K562 (cell line): Measurements from ENCODE around the gene SLC19A1. TPM values are rescaled to one million over a fixed set of nuclear protein-coding genes. Genes with fewer than 3 reads are reported as not detected.

Experiments used
- ATAC-seq: fragments of 200-7000 bp; cut with Tn5 transposase; 3 replicates; pipeline ENCODE4 v1.9.1; 2020; ENCODE audit warnings: moderate library complexity
- BruUV-seq: library from RNA; stranded (reverse); fragments of 400-500 nt; replicated peaks from 2 replicates; lab custom pipeline; 2021; lab: Mats Ljungman, UMichigan
- CTCF ChIA-PET: fragments of 300-600 bp; formaldehyde crosslinking; extraction: SDS; loops from one replicate; lab custom pipeline; 2021; ENCODE audit warnings: low intra/inter-chr PET ratio; lab: Yijun Ruan, JAX
- POLR2A ChIA-PET: fragments of 300-600, 350-650 bp; sonication (Branson Sonifier 250); formaldehyde crosslinking; extraction: SDS; loops from one replicate; lab custom pipeline; 2021; ENCODE audit warnings: antibody characterized with exemption, inconsistent platforms; lab: Yijun Ruan, JAX
- DNase-seq, 4 experiments: peaks; one replicate each; pipeline versions ENCODE4 v3.0.0 to v3.0.0-alpha.2; 2011 to 2018; ENCODE audit warnings: low spot score in 3 of 4, mixed read lengths in 3 of 4; ENCODE audit errors: extremely low read depth in 1 of 4
- FAIRE-seq: peaks from 2 replicates; lab custom pipeline; 2011; peaks lifted over from hg19 to GRCh38; lab: Jason Lieb, UNC
- H2AFZ ChIP-seq: 2 replicates; pipeline ENCODE4 v1.6.0; 2011; ENCODE audit warnings: low read depth, low read length, control low read depth, inconsistent platforms
- H3K27ac ChIP-seq: fragments of 200-600 bp; 3 replicates; pipeline ENCODE4 v1.8.0; 2011; ENCODE audit warnings: low read depth, mild to moderate bottlenecking, control low read depth, inconsistent platforms, low read length, moderate library complexity, mixed read lengths; ENCODE audit errors: extremely low read depth
- H3K27me3 ChIP-seq, 2 experiments: fragments of 300-600 bp in 1 of 2; 2 replicates in 1 of 2; 3 replicates in 1 of 2; pipeline versions ENCODE4 v1.6.0 to v1.8.0; 2011; ENCODE audit warnings: inconsistent platforms in 2 of 2, low read length in 2 of 2, mild to moderate bottlenecking in 1 of 2, mixed read lengths in 1 of 2, moderate library complexity in 1 of 2; ENCODE audit not compliant: control insufficient read depth in 2 of 2, insufficient read depth in 2 of 2
- H3K36me3 ChIP-seq: fragments of 300-600 bp; 3 replicates; pipeline ENCODE4 v1.8.0; 2011; ENCODE audit warnings: mild to moderate bottlenecking, low read length, inconsistent platforms; ENCODE audit not compliant: control insufficient read depth, insufficient read depth
- H3K4me1 ChIP-seq, 2 experiments: fragments of 200-600 bp in 1 of 2; replicated peaks in 1 of 2; 2 replicates in 1 of 2; 3 replicates in 1 of 2; pipeline versions ENCODE4 v1.5.1 to v1.8.0; 2011; ENCODE audit warnings: inconsistent platforms in 2 of 2, low read length in 2 of 2, mild to moderate bottlenecking in 1 of 2, mixed read lengths in 1 of 2, moderate library complexity in 1 of 2; ENCODE audit not compliant: control insufficient read depth in 2 of 2, insufficient read depth in 2 of 2
- H3K4me2 ChIP-seq: 2 replicates; pipeline ENCODE4 v1.6.1; 2011; ENCODE audit warnings: low read length, control low read depth, inconsistent platforms, mixed read lengths; ENCODE audit not compliant: insufficient read depth
- H3K4me3 ChIP-seq: fragments of 200-600 bp; sonication (generic), shearing (Covaris generic); 2 replicates; pipeline ENCODE4 v1.5.1; 2016; ENCODE audit warnings: control low read depth, inconsistent platforms
- H3K79me2 ChIP-seq: fragments of 200-600 bp; 3 replicates; pipeline ENCODE4 v1.8.0; 2011; ENCODE audit warnings: low read length, inconsistent platforms; ENCODE audit not compliant: control insufficient read depth, insufficient read depth
- H3K9ac ChIP-seq, 2 experiments: 2 replicates each; pipeline versions ENCODE4 v1.6.0 to v1.6.1; 2011; ENCODE audit warnings: low read depth in 2 of 2, low read length in 2 of 2, control low read depth in 1 of 2, inconsistent platforms in 1 of 2, mild to moderate bottlenecking in 1 of 2, mixed read lengths in 1 of 2; ENCODE audit not compliant: insufficient read depth in 1 of 2
- H3K9me1 ChIP-seq: one replicate; pipeline ENCODE4 v1.6.0; 2011; ENCODE audit warnings: inconsistent platforms, mild to moderate bottlenecking, low read length, moderate library complexity; ENCODE audit not compliant: control insufficient read depth, insufficient read depth
- H3K9me3 ChIP-seq: replicated peaks from 2 replicates; pipeline ENCODE4 v1.5.1; 2011; ENCODE audit warnings: low read depth, low read length, inconsistent platforms; ENCODE audit not compliant: control insufficient read depth, insufficient read depth
- H4K20me1 ChIP-seq: replicated peaks from 2 replicates; pipeline ENCODE4 v1.6.1; 2011; ENCODE audit warnings: low read length, inconsistent platforms, mixed read lengths; ENCODE audit not compliant: control insufficient read depth, insufficient read depth
- PHF8 ChIP-seq: fragments of 200-600 bp; sonication (generic); IDR thresholded peaks from 2 replicates; pipeline ENCODE4 v1.6.1; 2012; ENCODE audit warnings: mixed run types, mild to moderate bottlenecking, inconsistent platforms, low read length, moderate library complexity, borderline replicate concordance
- POLR2G ChIP-seq: fragments of 200-400 bp; formaldehyde crosslinking; IDR thresholded peaks from 2 replicates; pipeline ENCODE4 v1.6.1; 2017; ENCODE audit warnings: low read depth, mild to moderate bottlenecking, antibody characterized with exemption, low read length, moderate library complexity
- TBP ChIP-seq: optimal IDR thresholded peaks from 2 replicates; pipeline ENCODE3; 2011; ENCODE audit warnings: low read depth, low read length, improper control_type of control experiment
- TCFL5 ChIP-seq: fragments of 250-450 bp; sonication (Bioruptor Pico); conservative IDR thresholded peaks from 2 replicates; pipeline ENCODE4 v1.6.1; 2021; ENCODE audit warnings: mild to moderate bottlenecking, moderate library complexity, matching md5 sums
- ZNF124 ChIP-seq: sonication (generic); formaldehyde crosslinking; IDR thresholded peaks from 2 replicates; pipeline ENCODE4 v1.8.1; 2022; ENCODE audit warnings: missing genetic modification reagents
- WGBS: fragments of 100-300 bp; shearing (Covaris generic); methylation state at CpG from one replicate; pipeline ENCODE4 v1.1.6; 2016; ENCODE audit warnings: low coverage, mixed read lengths; ENCODE audit not compliant: insufficient coverage; ENCODE audit errors: missing lambda C conversion rate; 5-methylcytosine and 5-hydroxymethylcytosine counted together
- in situ Hi-C: fragments of 300-500 bp; cut with MboI; formaldehyde crosslinking; loops from 4 replicates; pipeline ENCODE4 v1.15.0; 2018; ENCODE audit warnings: inconsistent platforms, mixed read lengths
- intact Hi-C: fragments of 100-400 bp; cut with micrococcal nuclease; formaldehyde crosslinking; loops from 2 replicates; pipeline ENCODE4 v1.14.2; 2022
- polyA plus RNA-seq, 8 experiments: library from polyadenylated mRNA; depleted of rRNA in 4 of 8; stranded (reverse) in 5 of 8; unstranded in 3 of 8; fragments of >200 nt; fragmentation: Nextera tagmentation in 2 of 8; fragmentation: Illumina TruSeq in 1 of 8; extraction: Ambion mirVana in 2 of 8; extraction: Trizol in 1 of 8; gene quantifications; 2 replicates each; pipeline versions ENCODE4 v1.2.1 to v1.2.3, GENCODE V29; 2011 to 2014; ENCODE audit warnings: inconsistent platforms in 1 of 8, missing spikeins in 1 of 8
- total RNA-seq, 7 experiments: library from RNA; depleted of rRNA in 6 of 7; stranded (reverse); fragments of >200 nt in 6 of 7; fragmentation: Illumina TruSeq in 2 of 7; extraction: Trizol in 2 of 7; gene quantifications; 2 replicates each; pipeline versions ENCODE4 v1.2.1 to v1.2.3, GENCODE V29; 2011 to 2021; ENCODE audit warnings: low replicate concordance in 1 of 7

Gene SLC19A1
- total and polyA plus RNA-seq, 9 of the 15 experiments (the other 6 are each of a cell fraction or from before 2014, with no cell fraction given), result 0.65 to 88.7 (median 12.0) TPM

DNA sequence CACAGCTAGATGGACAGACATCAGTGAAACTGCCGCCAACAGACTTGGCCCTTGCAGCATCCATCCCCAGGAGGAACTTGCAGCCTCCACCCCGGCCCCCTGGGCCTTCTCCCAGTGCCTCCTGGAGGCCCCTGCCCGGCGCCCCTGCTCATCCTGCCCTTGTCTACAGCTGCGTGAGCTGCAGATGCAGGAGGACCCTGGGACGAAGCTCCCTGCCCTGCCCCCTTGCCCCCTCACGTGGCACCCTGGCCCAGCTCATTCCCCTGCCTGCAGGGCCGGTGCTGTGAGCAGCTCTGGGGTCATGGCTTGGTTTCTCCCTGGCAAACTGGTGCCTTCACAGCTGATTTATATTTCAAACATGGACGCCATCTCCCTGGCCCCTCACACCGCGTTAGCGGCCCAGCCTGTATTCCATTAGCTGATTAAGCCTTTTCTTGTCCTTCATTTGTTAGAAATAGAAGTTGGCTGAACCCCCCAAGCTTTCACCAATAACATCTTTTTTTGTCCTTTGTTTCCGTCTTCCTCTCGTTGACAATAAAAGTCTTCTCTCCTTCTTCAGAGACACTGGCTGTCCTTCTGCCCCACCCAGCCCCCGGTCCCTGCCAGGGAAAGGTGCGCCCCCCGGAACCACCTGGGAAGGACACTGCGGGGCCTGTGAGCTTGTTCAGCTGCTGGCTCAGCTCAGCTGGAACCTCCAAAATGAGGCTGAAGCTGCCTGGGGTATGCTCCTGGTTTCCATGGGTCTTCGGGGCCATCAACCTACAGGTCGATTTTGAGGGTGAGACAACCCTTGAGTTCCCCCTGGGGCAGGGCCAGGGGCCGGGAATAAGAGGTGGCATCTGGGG lies 34.0 kb upstream of the SLC19A1 start (continued):
- TF ChIP-seq TCFL5 (no peak), PHF8 (no peak)
- TF ChIP-seq, all 486 proteins: peak for 0

GRCh38 chr21:45575304-45575992 lies 33.2 kb upstream of the SLC19A1 start:
- WGBS, result 7% methylated on average over 25 of the region's 26 CpGs
- Histone ChIP-seq H3K4me3 (no peak overlapping the region), H3K4me1 (peaks cover 0 to 29% of the 10 kb centered on the region in 2 experiments; a peak in 2 of 5 replicates), H3K9ac (no peak overlapping the region), H3K27ac (no peak overlapping the region), H3K79me2 (no peaks in the 10 kb centered on the region), H3K9me1 (no peaks in the 10 kb centered on the region), H3K36me3 (no peaks in the 10 kb centered on the region)
- BruUV-seq, result no TSS peak
- CTCF ChIA-PET, result no interaction called here
- intact Hi-C loops, result no loop called here
- TF ChIP-seq ZNF124 (CRISPR knock-in tag), result no peak
- TF ChIP-seq TBP, result no peak
- TF ChIP-seq POLR2G, result no peak
- TF ChIP-seq, all 486 proteins: peak for 0
- DNase-seq (no peak), ATAC-seq (no peak), FAIRE-seq (no peak)
- in situ Hi-C loops, result no loop called here
- Histone ChIP-seq H4K20me1 (peaks cover 6% of the 10 kb centered on the region; the same call in 1 of the 2 replicates), H3K27me3 (peaks cover 75 to 87% of the 10 kb centered on the region in 2 experiments), H2AFZ (no peak overlapping the region), H3K9me3 (no peaks in the 10 kb centered on the region; the same call in 1 of the 2 replicates), H3K4me2 (no peak overlapping the region)
- POLR2A ChIA-PET, result interaction anchor here (0.6 to 1.6 kb wide), 3 partner anchors 9 to 823 kb away, joined by 3 to 6 read pairs (median 3); no protein-coding TSS in a partner anchor
